Lung (tissue), 12 donors: ENCODE measurements around the gene KCNT1. TPM values are rescaled to one million over a fixed set of nuclear protein-coding genes. Genes with fewer than 3 reads are reported as not detected.

Source experiments
- ATAC-seq: fragments of 200-7000 bp; cut with Tn5 transposase; one replicate; pipeline ENCODE4 v1.9.1; 2020; ENCODE audit warnings: moderate number of reproducible peaks; ENCODE audit not compliant: insufficient read depth, low FRiP score
- DNase-seq, 3 donors: peaks; one replicate each; pipeline ENCODE4 v3.0.0-alpha.2; 2013 to 2017
- H3K27ac ChIP-seq, 2 donors: one replicate each; pipeline ENCODE4 v1.5.1; 2013; ENCODE audit warnings: mild to moderate bottlenecking in 2 of 2, moderate library complexity in 2 of 2, control low read depth in 1 of 2, inconsistent platforms in 1 of 2, low read depth in 1 of 2, low read length in 1 of 2
- H3K27me3 ChIP-seq, 3 donors: one replicate each; pipeline ENCODE4 v1.5.1; 2013; ENCODE audit warnings: low read length in 2 of 3; ENCODE audit not compliant: control insufficient read depth in 3 of 3, insufficient read depth in 3 of 3
- H3K36me3 ChIP-seq, 4 donors: one replicate each; pipeline ENCODE4 v1.5.1; 2013; ENCODE audit warnings: low read length in 4 of 4, mild to moderate bottlenecking in 1 of 4, moderate library complexity in 1 of 4; ENCODE audit not compliant: control insufficient read depth in 4 of 4, insufficient read depth in 4 of 4
- H3K4me1 ChIP-seq, 5 donors: one replicate each; pipeline ENCODE4 v1.5.1; 2013; ENCODE audit warnings: low read length in 5 of 5, mild to moderate bottlenecking in 2 of 5, moderate library complexity in 1 of 5; ENCODE audit not compliant: control insufficient read depth in 5 of 5, insufficient read depth in 5 of 5
- H3K4me3 ChIP-seq: one replicate; pipeline ENCODE4 v1.5.1; 2013; ENCODE audit warnings: mild to moderate bottlenecking, control low read depth, moderate library complexity
- H3K9ac ChIP-seq, 2 donors: one replicate each; pipeline ENCODE4 v1.5.1; 2013; ENCODE audit warnings: low read length in 2 of 2, control low read depth in 1 of 2; ENCODE audit not compliant: insufficient read depth in 1 of 2
- H3K9me3 ChIP-seq, 4 donors: one replicate each; pipeline ENCODE4 v1.5.1; 2013; ENCODE audit warnings: low read length in 3 of 4, mild to moderate bottlenecking in 1 of 4, moderate library complexity in 1 of 4; ENCODE audit not compliant: control insufficient read depth in 4 of 4, insufficient read depth in 3 of 4
- WGBS, 2 donors: extraction: QIAGEN DNeasy Blood & Tissue Kit; methylation state at CpG; one replicate each; pipeline ENCODE4 v1.1.7; 2013; 5-methylcytosine and 5-hydroxymethylcytosine counted together
- polyA plus RNA-seq, 2 donors: library from polyadenylated mRNA; stranded (reverse); fragments of 200-250 nt; gene quantifications; one replicate each; pipeline ENCODE4 v1.2.1, GENCODE V29; 2013
- total RNA-seq, 2 donors: library from RNA; depleted of rRNA in 1 of 2; stranded (reverse); fragments of >200 nt in 1 of 2; gene quantifications; one replicate each; pipeline ENCODE4 v1.2.1, GENCODE V29; 2014 to 2021
- TF ChIP-seq, protein P1 (sequence below): IDR thresholded peaks from 2 replicates; pipeline ENCODE4 v1.5.1; 2012; ENCODE audit warnings: mild to moderate bottlenecking; ENCODE audit errors: control extremely low read depth, extremely low read depth
- donor health status: control.
- donor health status: control.
- donor health status: Bipolar disorder and iron deficiency.
- donor health status: healthy.
- donor health status: DM: yes; HTN: yes; CAD: no.

The KCNT1 gene
- total and polyA plus RNA-seq, 4 donors = 0.06 to 0.28 (median 0.11) TPM

DNA sequence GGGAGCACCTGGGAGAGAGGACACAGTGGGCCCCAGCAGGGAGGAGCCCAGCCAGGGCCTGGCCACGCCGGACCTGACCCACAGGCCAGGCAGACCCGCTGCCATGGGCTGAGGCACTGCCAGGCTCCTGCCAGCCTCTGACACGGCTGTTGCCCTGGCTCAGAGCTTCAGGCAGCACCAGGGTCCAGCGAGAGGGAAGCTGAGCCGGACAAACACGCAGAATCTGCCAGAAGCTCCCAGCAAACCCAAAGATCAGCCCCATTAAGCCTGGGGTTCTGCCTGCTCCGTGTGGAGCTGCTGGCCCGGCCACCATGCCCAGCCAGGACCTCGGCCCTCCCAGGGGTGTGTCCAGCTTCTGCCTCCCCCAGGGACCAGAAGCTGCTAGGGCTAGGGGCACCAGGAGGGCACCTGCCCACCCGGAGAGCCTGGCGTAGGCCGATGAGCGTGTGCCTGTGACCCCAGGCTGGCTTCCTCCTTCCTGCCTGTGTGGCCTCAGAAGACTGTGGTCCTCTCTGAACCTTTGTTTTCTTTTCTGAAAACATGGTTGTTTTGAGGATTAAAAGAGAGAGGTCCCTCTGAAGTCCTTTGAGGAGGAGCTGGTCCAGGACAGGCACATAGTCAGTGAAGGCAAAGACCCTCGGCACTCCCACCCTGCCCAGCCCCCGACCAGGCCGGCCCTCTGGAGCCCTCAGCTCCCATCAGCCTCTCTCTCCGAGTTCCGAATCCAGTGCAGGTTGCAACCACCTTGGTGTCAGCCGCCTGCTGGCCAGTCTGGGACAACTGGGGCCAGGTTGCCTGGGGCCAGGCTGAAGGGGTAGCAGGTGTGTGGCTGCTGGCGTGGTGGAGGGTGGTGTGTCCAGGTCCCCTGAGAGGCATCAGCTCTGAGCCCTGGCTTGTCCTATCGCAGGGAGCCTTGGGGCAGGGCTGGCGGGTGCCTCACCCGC lies 39.6 kb downstream of the KCNT1 start:
- H3K27ac ChIP-seq = no peak overlapping the region
- H3K36me3 ChIP-seq = no peaks in the 10 kb centered on the region
- no peaks in the 10 kb centered on the region for H3K4me1 ChIP-seq
- no peak overlapping the region for H3K9ac ChIP-seq
- 71 to 76% methylated on average over 24 of the region's 24 CpGs for WGBS, 2 donors
- peaks cover 0 to 17% (median 2%) of the 10 kb centered on the region in 3 donors for H3K27me3 ChIP-seq
- no peak overlapping the region for H3K4me3 ChIP-seq
- ATAC-seq (no peak), DNase-seq (no peak)
- TF ChIP-seq, protein P1, sequence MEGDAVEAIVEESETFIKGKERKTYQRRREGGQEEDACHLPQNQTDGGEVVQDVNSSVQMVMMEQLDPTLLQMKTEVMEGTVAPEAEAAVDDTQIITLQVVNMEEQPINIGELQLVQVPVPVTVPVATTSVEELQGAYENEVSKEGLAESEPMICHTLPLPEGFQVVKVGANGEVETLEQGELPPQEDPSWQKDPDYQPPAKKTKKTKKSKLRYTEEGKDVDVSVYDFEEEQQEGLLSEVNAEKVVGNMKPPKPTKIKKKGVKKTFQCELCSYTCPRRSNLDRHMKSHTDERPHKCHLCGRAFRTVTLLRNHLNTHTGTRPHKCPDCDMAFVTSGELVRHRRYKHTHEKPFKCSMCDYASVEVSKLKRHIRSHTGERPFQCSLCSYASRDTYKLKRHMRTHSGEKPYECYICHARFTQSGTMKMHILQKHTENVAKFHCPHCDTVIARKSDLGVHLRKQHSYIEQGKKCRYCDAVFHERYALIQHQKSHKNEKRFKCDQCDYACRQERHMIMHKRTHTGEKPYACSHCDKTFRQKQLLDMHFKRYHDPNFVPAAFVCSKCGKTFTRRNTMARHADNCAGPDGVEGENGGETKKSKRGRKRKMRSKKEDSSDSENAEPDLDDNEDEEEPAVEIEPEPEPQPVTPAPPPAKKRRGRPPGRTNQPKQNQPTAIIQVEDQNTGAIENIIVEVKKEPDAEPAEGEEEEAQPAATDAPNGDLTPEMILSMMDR = no peak
- H3K9me3 ChIP-seq = peaks cover 0 to 2% (median 0%) of the 10 kb centered on the region in 4 donors

GRCh38 chr9:135743021-135743420 lies 41.0 kb downstream of the KCNT1 start:
- no peak for DNase-seq
- H3K27ac ChIP-seq = no peak overlapping the region
- TF ChIP-seq, protein P1 = no peak

GRCh38 chr9:135743546-135744332 lies 41.8 kb downstream of the KCNT1 start:
- Histone ChIP-seq H3K4me3 (no peak overlapping the region), H3K27me3 (peaks cover 0 to 7% (median 0%) of the 10 kb centered on the region in 3 donors), H3K36me3 (no peaks in the 10 kb centered on the region), H3K4me1 (no peaks in the 10 kb centered on the region), H3K9me3 (peaks cover 0 to 2% (median 0%) of the 10 kb centered on the region in 4 donors), H3K9ac (no peak overlapping the region), H3K27ac (no peak overlapping the region)
- no peak for DNase-seq
- WGBS, 2 donors = 74 to 84% methylated on average over 25 of the region's 25 CpGs
- TF ChIP-seq, protein P1 = no peak
- ATAC-seq = no peak

More at GRCh38 chr9:135743021-135743420, 41.0 kb downstream of the KCNT1 start:
- no peaks in the 10 kb centered on the region for H3K4me1 ChIP-seq
- no peak overlapping the region for H3K9ac ChIP-seq
- no peak for ATAC-seq
- H3K4me3 ChIP-seq = no peak overlapping the region
- H3K36me3 ChIP-seq = no peaks in the 10 kb centered on the region
- H3K27me3 ChIP-seq = peaks cover 0 to 7% (median 0%) of the 10 kb centered on the region in 3 donors
- peaks cover 0 to 2% (median 0%) of the 10 kb centered on the region in 4 donors for H3K9me3 ChIP-seq
- WGBS, 2 donors = 72 to 81% methylated on average over 14 of the region's 14 CpGs
